Measurements from ENCODE around the gene KCMF1. TPM values are rescaled to one million over a fixed set of nuclear protein-coding genes. Genes with fewer than 3 reads are reported as not detected.

KCMF1 gene
- total RNA-seq (2013), result 52.8 TPM
- polyA plus RNA-seq, result 10 to 100 TPM; 22.5 to 52.9 (median 28.5) TPM
- 13.4 and 14.6 TPM in 2 replicates for polyA minus RNA-seq
- total RNA-seq, result 46.4 to 129 (median 62.9) reads per million in 11 experiments

- Histone ChIP-seq H3K79me2 (ENCODE audit: insufficient read depth, low read length) (peaks cover 87% of the 10 kb centered on the region), H3K4me2 (replicated peaks; ENCODE audit: extremely low read depth, low read length, poor library complexity, severe bottlenecking) (peak within 1 kb of the TSS; percentile 94), H4K20me1 (ENCODE audit: insufficient read depth, low read length) (peaks cover 57% of the 10 kb centered on the region), H3K36me3 (replicated peaks in 1 of 2; ENCODE audit: control insufficient read depth in 1 of 2, insufficient read depth in 2 of 2, low read length in 2 of 2) (peaks cover 0 to 3% of the 10 kb centered on the region in 2 donors), H2AFZ (ENCODE audit: insufficient read depth, low read depth, low read length, poor library complexity, severe bottlenecking) (peak within 1 kb of the TSS; percentile 75), H3K4me1 (ENCODE audit: control insufficient read depth in 1 of 2, insufficient read depth in 2 of 2, low read length in 2 of 2) (peaks cover 46 to 63% of the 10 kb centered on the region in 2 donors), H3K9ac (ENCODE audit: insufficient read depth, low read length, poor library complexity, severe bottlenecking) (peak within 1 kb of the TSS; percentile 95), H3K9me3 (replicated peaks in 1 of 2; ENCODE audit: control insufficient read depth in 1 of 2, insufficient read depth in 1 of 2, low read length in 2 of 2) (no peaks in the 10 kb centered on the region), H3K4me3 (replicated peaks in 1 of 3; ENCODE audit: low read depth in 2 of 3, low read length in 3 of 3) (peak within 1 kb of the TSS; percentile 81 to 93 (median 90)), H3K27ac (ENCODE audit: low read depth in 1 of 2, low read length in 2 of 2) (peak within 1 kb of the TSS; percentile 89 to 98), H3K27me3 (ENCODE audit: control insufficient read depth in 2 of 2, insufficient read depth in 2 of 2, low read length in 2 of 2) (no peaks in the 10 kb centered on the region)
- intact Hi-C loops (cut with micrococcal nuclease), result loop anchor here (5.0 kb wide), 2 partner anchors 36 to 1136 kb away; partner anchors contain the start of genes POLR1A (in 1 of the 2) and PTCD3 (in 1 of the 2)
- Mint-ChIP-seq H3K9me3 (no peaks in the 10 kb centered on the region), H3K27ac (peak within 1 kb of the TSS; percentile 94 to 99 (median 98)), H3K4me1 (peaks cover 58% of the 10 kb centered on the region), H3K27me3 (ENCODE audit: low read depth in 3 of 3) (no peaks in the 10 kb centered on the region), H3K36me3 (peaks cover 6 to 8% of the 10 kb centered on the region in 2 donors), H3K4me3 (peak within 1 kb of the TSS; percentile 94 to 100)
- TF ChIP-seq CTCF (IDR thresholded peaks at IDR 0.05), result no peak
- peak; percentile 29 to 56 (median 39) for DNase-seq
- WGBS (ENCODE audit: insufficient coverage), result under 1% methylated on average over 63 of the region's 102 CpGs
Measured at GRCh38 chr2:84970868-84971509, at the start of gene KCMF1. Gene KCMF1, plus strand, starts transcription at chr2:84971161. Its CDS starts 291 bp downstream, at chr2:84971452.

GRCh38 chr2:84923009-84923408 is 48.0 kb upstream of the KCMF1 start:
- H3K4me2 ChIP-seq (replicated peaks; ENCODE audit: extremely low read depth, low read length, poor library complexity, severe bottlenecking), result no peak overlapping the region
- peaks cover 48% of the 10 kb centered on the region for H3K4me1 Mint-ChIP-seq
- H3K27ac Mint-ChIP-seq, result no peak overlapping the region
- H3K36me3 Mint-ChIP-seq, result no peaks in the 10 kb centered on the region
- no peaks in the 10 kb centered on the region for H3K36me3 ChIP-seq (replicated peaks in 1 of 2; ENCODE audit: control insufficient read depth in 1 of 2, insufficient read depth in 2 of 2, low read length in 2 of 2)
- no peaks in the 10 kb centered on the region for H3K9me3 ChIP-seq (replicated peaks in 1 of 2; ENCODE audit: control insufficient read depth in 1 of 2, insufficient read depth in 1 of 2, low read length in 2 of 2)
- no peak overlapping the region for H3K27ac ChIP-seq (ENCODE audit: low read depth in 1 of 2, low read length in 2 of 2)
- no peak overlapping the region for H3K4me3 ChIP-seq (replicated peaks in 1 of 3; ENCODE audit: low read depth in 2 of 3, low read length in 3 of 3)
- H3K4me1 ChIP-seq (ENCODE audit: control insufficient read depth in 1 of 2, insufficient read depth in 2 of 2, low read length in 2 of 2), result peaks cover 51 to 56% of the 10 kb centered on the region in 2 donors
- H2AFZ ChIP-seq (ENCODE audit: insufficient read depth, low read depth, low read length, poor library complexity, severe bottlenecking), result no peak overlapping the region
- peaks cover 0 to 1% (median 0%) of the 10 kb centered on the region in 7 donors for H3K9me3 Mint-ChIP-seq
- intact Hi-C loops (cut with micrococcal nuclease), result no loop called here
- H3K27me3 ChIP-seq (ENCODE audit: control insufficient read depth in 2 of 2, insufficient read depth in 2 of 2, low read length in 2 of 2), result no peaks in the 10 kb centered on the region
- H4K20me1 ChIP-seq (ENCODE audit: insufficient read depth, low read length), result no peaks in the 10 kb centered on the region
- H3K27me3 Mint-ChIP-seq (ENCODE audit: low read depth in 3 of 3), result peaks cover 7 to 14% (median 9%) of the 10 kb centered on the region in 3 donors
- no peak overlapping the region for H3K9ac ChIP-seq (ENCODE audit: insufficient read depth, low read length, poor library complexity, severe bottlenecking)
- H3K79me2 ChIP-seq (ENCODE audit: insufficient read depth, low read length), result no peaks in the 10 kb centered on the region
- DNase-seq, result no peak
- no peak for TF ChIP-seq CTCF (IDR thresholded peaks at IDR 0.05)
- no peak overlapping the region for H3K4me3 Mint-ChIP-seq
